Natural killer cell treated with Interleukin-12 subunit alpha and Interleukin-12 subunit beta and Interleukin-15 and Interleukin-18, amount 100 ng/mL, for 72 hours (primary cell): ENCODE measurements around the gene HLCS. TPM values are rescaled to one million over a fixed set of nuclear protein-coding genes. Genes with fewer than 3 reads are reported as not detected.
"Not testable (repeated sequence)": the region's sequence is repeated elsewhere in the genome, so short reads cannot be mapped to it uniquely, and the experiment has no call there.

Source experiments
- ATAC-seq, 2 donors: fragments of 150-1000 bp; cut with Tn5 transposase in 1 of 2; sonication (Bioruptor Pico), chemical (Tn5 transposase) in 1 of 2; 2 replicates each; pipeline ENCODE4 v1.10.0; 2021
- DNase-seq: peaks from one replicate; pipeline ENCODE4 v3.0.0; 2022; ENCODE audit warnings: low spot score
- H3K27ac Mint-ChIP-seq, 2 donors: 1 replicate in 1 of 2; 2 replicates in 1 of 2; pipeline ENCODE4 v1.8.0; 2022; ENCODE audit warnings: mixed read lengths in 2 of 2, mild to moderate bottlenecking in 1 of 2, moderate library complexity in 1 of 2
- H3K27me3 Mint-ChIP-seq, 2 donors: 1 replicate in 1 of 2; 2 replicates in 1 of 2; pipeline ENCODE4 v1.8.0; 2022; ENCODE audit warnings: mixed read lengths in 2 of 2
- H3K36me3 Mint-ChIP-seq: one replicate; pipeline ENCODE4 v1.8.0; 2022; ENCODE audit warnings: mixed read lengths
- H3K4me1 Mint-ChIP-seq, 2 donors: 1 replicate in 1 of 2; 2 replicates in 1 of 2; pipeline ENCODE4 v1.8.0; 2022; ENCODE audit warnings: low read depth in 2 of 2, mixed read lengths in 2 of 2, mild to moderate bottlenecking in 1 of 2
- H3K4me3 Mint-ChIP-seq: one replicate; pipeline ENCODE4 v1.8.0; 2022; ENCODE audit warnings: mixed read lengths
- H3K9me3 Mint-ChIP-seq: 2 replicates; pipeline ENCODE4 v1.8.0; 2022; ENCODE audit warnings: mixed read lengths
- total RNA-seq, 2 donors: library from RNA; stranded (reverse); gene quantifications; one replicate each; pipeline ENCODE4 v1.2.3, GENCODE V29; 2022

The HLCS gene
- total RNA-seq, 2 donors from 2014 or later, result 16.1 to 30.7 TPM

DNA sequence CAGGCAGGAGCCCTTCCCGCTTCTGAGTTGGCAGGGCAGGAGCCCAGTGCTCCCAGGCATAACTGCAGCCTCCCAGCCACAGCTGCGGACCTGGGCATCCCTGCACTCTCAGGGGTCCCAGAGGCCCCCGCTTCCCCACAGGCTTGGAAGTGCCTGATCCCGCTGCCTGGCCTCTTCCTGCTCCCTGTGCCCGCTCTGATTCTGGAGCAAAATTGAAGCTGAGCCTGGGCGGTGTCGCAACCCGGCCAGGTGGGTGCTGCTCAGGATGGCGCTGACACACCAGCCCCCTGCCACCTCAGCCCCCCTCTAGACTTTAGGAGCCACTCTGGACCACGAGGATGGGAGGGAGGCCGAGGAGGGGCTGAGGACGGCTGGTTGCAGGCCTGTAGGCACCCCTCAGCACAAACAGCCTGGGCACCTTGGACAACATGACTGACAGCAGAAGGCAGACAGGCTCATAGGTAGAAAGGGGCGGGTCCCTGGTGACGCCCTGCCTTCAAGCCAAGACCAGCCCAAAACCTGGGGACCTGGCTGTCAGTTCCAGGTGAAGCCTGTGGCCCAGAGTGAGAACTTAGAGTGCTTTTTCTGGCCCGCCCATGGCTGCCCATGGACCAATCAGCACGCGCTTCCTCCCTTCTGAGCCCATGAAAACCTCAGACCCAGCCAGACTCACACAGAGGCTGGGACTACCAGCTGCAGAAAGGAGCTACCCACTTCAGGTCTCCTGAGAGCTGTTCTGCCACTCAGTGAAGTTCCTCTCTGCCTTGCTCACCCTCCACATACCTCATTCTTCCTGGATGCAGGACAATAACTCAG lies 7.2 kb downstream of the HLCS start:
- ATAC-seq, result no peak

DNA sequence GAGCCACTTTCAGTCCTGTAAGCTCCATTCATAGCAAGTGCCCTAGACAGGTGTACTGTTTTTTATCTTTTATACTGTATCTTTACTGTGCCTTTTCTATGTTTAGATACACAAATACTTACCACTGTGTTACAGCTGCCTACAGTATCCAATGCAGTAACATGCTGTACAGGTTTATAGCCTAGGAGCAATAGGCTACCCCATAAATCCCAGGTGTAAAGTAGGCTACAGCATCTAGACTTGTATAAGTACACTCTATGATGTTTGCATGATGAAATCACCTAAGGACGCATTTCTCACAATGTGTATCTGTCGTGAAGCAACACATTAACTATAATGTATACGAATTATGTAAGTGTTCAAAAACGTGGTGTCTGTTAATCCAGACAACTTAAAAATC lies 10.7 kb downstream of the HLCS start:
- Mint-ChIP-seq H3K4me1 (peaks cover 0 to 8% of the 10 kb centered on the region in 2 donors), H3K4me3 (no peak overlapping the region), H3K27me3 (no peaks in the 10 kb centered on the region), H3K27ac (no peak overlapping the region), H3K9me3 (no peaks in the 10 kb centered on the region), H3K36me3 (peaks cover 4% of the 10 kb centered on the region)
- ATAC-seq (no peak), DNase-seq (no peak)

More for the DNA sequence above, 7.2 kb downstream of the HLCS start:
- Mint-ChIP-seq H3K4me1 (peaks cover 0 to 10% of the 10 kb centered on the region in 2 donors), H3K36me3 (peaks cover 7% of the 10 kb centered on the region), H3K4me3 (no peak overlapping the region), H3K9me3 (no peaks in the 10 kb centered on the region), H3K27ac (no peak overlapping the region), H3K27me3 (no peaks in the 10 kb centered on the region)
- no peak for DNase-seq

DNA sequence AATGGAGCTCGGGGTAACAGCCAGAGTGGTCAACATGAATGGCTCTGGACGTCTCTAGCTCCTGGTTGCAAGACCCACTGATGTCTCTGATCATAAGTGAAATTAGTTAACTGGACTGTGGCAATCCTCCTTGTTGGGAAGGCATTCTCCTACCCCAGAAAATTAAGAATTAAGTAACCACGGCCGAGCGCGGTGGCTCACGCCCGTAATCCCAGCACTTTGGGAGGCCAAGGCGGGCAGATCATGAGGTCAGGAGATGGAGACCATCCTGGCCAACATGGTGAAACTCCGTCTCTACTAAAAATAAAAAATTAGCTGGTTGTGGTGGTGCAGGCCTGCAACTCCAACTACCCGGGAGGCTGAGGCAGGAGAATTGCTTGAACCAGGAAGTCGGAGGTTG lies 14.1 kb downstream of the HLCS start:
- H3K4me1 Mint-ChIP-seq, H3K27me3 Mint-ChIP-seq, H3K4me3 Mint-ChIP-seq, H3K27ac Mint-ChIP-seq, H3K9me3 Mint-ChIP-seq, ATAC-seq, H3K36me3 Mint-ChIP-seq, DNase-seq: not testable (repeated sequence)

DNA sequence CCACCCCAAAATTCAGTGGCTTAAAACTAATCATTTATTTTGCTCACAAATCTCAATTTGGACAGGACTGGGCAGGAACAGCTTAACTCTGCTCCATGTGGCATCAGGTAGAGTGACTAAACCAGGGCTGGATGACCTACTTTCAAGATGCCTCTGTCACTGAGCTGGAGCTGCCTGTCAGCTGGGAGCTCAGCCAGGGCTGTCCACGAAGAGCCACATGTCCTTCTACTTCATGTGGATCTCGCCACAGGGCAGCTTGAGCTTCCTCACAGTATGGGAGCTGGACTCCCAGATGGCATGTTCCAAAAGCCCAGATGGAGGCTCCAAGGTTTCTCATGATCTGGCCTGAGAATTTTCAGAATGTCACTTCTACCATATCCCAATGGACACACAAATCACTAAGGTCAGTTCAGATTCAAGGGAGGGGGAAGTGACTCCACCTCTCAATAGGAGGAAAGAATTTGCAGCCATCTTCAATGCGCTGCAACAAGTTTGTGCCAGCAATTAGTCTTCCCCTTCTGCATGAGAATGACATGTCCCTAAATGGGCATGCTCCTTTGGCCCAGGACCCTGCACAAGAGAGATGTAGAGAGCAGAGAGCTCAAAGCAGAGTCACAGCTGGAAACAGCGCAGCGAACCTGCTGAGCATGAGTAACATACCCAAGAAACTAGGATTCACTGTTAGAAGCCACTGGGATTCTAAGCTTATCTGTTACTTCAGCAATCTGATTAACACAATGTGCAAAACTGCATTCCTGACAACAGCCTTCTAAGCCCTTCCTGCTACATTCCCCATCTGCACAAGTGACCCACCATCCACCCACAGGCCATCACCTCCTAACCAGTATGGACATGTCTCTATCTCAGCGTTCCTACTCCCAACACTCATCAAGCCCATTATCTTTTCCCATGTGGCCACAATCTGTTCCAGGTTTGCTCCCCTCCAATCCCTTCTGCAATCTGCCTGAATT lies 17.0 kb downstream of the HLCS start:
- Mint-ChIP-seq H3K36me3 (peaks cover 11% of the 10 kb centered on the region), H3K4me3 (no peak overlapping the region), H3K4me1 (peaks cover 6 to 8% of the 10 kb centered on the region in 2 donors), H3K9me3 (no peaks in the 10 kb centered on the region), H3K27ac (no peak overlapping the region), H3K27me3 (no peaks in the 10 kb centered on the region)
- ATAC-seq (no peak), DNase-seq (no peak)

DNA sequence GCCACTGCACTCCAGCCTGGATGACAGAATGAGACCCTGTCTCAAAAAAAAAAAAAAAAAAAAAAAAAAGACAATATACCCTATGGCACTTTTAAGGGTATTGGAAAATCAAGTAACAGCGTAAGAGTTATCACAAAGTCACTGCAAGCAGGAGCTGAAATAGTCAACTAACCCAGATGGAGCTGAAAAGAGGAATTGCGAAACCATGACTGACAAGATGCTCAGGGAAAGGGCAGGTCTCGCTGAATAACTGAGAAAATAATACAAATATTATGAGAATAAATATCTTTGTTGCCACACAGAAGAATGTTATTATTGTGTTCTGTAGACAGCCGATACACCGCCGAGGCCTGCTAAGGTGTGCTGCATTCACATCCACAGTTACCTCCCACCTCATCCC lies 17.8 kb downstream of the HLCS start:
- no peak overlapping the region for H3K27ac Mint-ChIP-seq
- H3K36me3 Mint-ChIP-seq, result peaks cover 11% of the 10 kb centered on the region
- no peaks in the 10 kb centered on the region for H3K27me3 Mint-ChIP-seq
- H3K4me3 Mint-ChIP-seq, result no peak overlapping the region
- DNase-seq (no peak), ATAC-seq (no peak)
- H3K9me3 Mint-ChIP-seq, result no peaks in the 10 kb centered on the region
- H3K4me1 Mint-ChIP-seq, result peaks cover 6 to 8% of the 10 kb centered on the region in 2 donors

DNA sequence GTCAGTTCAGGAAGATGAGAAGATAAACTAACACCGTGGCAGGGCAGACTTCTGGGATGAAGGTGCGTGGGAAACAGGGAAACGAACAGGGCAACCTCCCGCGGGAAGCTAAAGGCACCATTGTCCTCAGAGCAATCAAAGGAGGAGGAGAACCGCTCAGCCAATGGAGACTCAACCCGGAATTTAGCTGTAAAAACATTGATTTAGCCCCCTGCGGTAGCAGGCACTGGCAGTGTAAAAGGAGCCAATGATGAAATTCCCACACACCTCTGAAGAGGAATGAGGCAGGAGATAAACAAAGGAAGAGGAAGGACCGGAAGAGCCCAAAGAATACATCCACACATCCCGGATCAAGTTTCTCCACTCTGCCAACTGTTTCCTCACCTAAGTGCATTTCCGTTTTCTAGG lies 19.5 kb downstream of the HLCS start:
- Mint-ChIP-seq H3K27me3 (no peaks in the 10 kb centered on the region), H3K27ac (no peak overlapping the region), H3K36me3 (peaks cover 11% of the 10 kb centered on the region), H3K4me3 (no peak overlapping the region), H3K9me3 (no peaks in the 10 kb centered on the region), H3K4me1 (peaks cover 8 to 17% of the 10 kb centered on the region in 2 donors)
- ATAC-seq (no peak), DNase-seq (no peak)

DNA sequence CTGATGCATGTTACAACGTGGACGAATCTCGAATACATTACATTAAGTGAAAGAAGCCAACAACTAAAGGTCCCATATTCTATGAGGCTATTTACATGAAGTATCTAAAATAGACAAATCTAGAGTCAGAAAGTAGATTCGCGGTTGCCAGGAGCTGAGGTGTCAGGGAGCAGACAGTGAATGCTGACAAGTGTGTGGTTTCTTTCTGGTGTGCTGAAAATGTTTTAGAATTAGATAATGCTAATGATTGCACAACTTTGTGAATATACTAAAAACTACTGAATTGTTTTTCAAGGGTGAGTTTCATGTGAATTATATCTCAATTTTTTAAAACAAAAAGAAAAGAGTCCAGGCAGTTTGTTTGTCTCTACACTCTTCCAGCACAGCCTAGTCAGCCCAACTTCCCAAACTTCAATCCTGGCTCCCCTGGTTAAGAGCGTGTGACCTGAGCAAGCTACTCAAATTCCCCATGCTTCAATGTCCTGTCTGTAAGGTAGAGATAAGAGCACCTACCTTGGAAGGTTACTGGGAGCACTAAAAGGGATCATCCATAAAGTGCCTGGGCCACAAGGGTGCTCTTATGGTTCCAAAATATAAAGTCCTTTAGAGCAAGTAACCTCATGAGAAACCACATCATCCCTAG lies 20.9 kb downstream of the HLCS start:
- ATAC-seq, result no peak
- Mint-ChIP-seq H3K36me3 (peaks cover 17% of the 10 kb centered on the region), H3K4me3 (no peak overlapping the region)

DNA sequence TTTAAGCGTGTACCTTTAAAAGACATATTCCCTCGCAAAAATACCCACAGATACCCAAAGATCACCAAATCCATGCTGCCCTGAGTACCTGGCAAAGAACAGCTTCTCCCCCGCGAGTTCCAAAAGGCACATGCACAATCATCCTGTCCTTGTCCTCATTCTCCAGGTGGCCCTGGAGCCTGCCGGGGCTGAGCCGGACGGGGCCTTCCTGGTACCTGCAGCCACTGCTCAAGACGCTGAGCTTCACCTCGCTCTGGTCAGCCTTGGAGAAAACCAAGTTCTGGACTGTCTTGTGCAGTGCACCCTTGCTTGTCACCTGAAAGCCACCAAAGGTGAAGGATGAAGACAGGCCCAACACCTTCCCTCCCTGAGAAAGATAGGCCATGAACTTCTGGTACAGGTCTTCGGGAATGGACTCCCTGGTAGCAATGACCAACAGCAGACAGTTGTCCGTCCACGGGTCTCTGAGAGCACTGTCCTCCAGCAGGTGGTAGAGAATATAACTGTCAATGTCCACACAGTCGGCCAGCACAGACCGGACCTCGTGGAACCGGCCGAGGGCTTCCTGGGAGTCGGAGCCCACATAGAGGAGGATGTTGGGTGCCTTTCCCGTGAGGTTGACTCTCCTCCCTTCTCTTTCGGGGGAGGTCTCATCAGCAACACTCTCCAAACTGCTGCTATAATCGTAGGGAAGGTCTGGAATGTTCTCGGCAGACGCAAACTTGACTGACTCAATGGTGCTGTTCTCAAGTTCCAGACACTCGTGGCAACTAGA lies 29.9 kb downstream of the HLCS start:
- ATAC-seq (no peak), DNase-seq (no peak)
- no peaks in the 10 kb centered on the region for H3K9me3 Mint-ChIP-seq
- no peaks in the 10 kb centered on the region for H3K27me3 Mint-ChIP-seq
- H3K4me1 Mint-ChIP-seq, result peaks cover 0 to 2% of the 10 kb centered on the region in 2 donors
- H3K4me3 Mint-ChIP-seq, result no peak overlapping the region
- no peak overlapping the region for H3K27ac Mint-ChIP-seq
- peaks cover 18% of the 10 kb centered on the region for H3K36me3 Mint-ChIP-seq

More for the DNA sequence above, 20.9 kb downstream of the HLCS start:
- H3K9me3 Mint-ChIP-seq, result no peaks in the 10 kb centered on the region
- H3K4me1 Mint-ChIP-seq, result peaks cover 8 to 20% of the 10 kb centered on the region in 2 donors
- H3K27ac Mint-ChIP-seq, result peak overlapping the region in 1 of 2 donors; percentile 68
- no peaks in the 10 kb centered on the region for H3K27me3 Mint-ChIP-seq
- no peak for DNase-seq

DNA sequence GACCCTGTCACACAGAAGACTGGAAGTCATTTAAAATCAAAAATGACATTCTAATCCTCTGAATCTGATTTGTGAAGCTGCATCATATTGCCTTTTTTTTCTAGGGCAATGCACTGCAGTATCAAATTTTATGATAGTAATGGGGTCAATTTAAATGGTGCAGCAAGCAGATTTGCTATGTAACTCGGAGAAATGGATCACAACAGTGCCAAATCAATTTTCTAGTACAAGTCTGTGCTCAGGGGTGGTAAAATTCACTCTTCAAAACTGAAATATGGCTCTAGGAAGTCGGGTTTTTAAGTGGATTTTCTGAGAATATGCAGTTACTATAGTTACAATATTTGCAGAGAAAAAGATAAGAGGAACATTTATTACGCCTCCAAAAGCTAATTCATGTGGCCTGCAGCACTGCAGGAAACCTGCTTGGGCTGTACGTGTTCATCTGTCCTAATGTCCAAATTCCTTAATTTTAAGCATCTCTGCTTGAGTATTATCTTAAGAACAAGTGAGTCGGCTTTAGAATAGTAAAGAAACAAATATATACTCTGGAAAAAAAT lies 31.5 kb downstream of the HLCS start:
- Mint-ChIP-seq H3K4me1 (no peaks in the 10 kb centered on the region), H3K27ac (no peak overlapping the region), H3K27me3 (no peaks in the 10 kb centered on the region), H3K9me3 (no peaks in the 10 kb centered on the region), H3K36me3 (peaks cover 12% of the 10 kb centered on the region), H3K4me3 (no peak overlapping the region)
- DNase-seq, result no peak
- no peak for ATAC-seq

DNA sequence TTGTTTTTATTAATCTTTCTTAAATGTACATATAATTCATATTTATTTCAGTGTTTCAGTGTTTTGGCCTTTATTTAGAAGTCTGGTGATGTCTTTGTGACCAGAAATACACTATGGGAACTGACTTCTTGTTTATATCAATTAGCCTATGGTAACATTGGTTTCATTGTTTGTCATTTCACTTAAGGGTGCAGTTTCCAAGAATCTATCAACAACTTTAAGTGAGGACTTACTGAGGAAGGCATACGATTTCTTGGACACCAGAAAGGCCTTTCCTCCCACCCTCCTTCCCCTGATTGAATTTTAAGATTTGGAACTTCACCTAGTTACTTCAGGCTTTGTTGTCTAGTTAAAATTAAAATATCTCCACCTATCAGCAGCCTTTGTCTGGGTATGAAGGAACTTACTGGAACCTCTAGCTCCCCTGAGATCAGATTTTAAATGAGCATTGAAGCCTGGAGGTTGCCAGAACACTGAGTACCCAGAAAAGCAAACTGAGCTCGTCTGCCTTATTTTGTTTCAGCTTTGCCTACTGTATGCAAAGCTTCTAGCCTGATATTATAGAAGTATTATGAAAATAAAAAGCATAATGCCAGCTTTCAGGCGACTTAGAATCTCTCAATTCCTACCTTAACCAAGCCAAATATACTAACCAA lies 34.2 kb downstream of the HLCS start:
- Mint-ChIP-seq H3K27ac (no peak overlapping the region), H3K9me3 (no peaks in the 10 kb centered on the region), H3K27me3 (no peaks in the 10 kb centered on the region), H3K4me3 (no peak overlapping the region), H3K4me1 (no peaks in the 10 kb centered on the region), H3K36me3 (peaks cover 12% of the 10 kb centered on the region)
- ATAC-seq, result no peak
- no peak for DNase-seq

DNA sequence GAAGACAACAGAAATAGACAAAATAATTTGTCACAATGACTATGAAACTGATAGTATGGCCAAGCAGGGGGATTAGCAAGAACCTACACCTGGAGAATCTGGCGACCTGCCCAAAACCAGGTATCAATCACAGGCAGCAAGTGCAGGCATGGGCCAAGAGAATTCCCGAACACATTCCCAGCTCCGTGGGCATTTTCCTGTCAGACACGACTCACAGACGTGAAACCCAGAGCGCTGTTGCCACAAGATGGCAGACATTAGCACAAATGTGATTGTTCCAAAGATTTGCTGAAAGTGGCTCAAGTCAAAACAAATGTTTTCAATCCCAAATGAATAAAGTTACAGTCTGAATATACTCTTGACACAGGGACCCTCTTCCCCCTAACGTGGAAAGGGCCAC lies 36.8 kb downstream of the HLCS start:
- Mint-ChIP-seq H3K27me3 (no peaks in the 10 kb centered on the region), H3K4me3 (no peak overlapping the region), H3K9me3 (no peaks in the 10 kb centered on the region), H3K4me1 (no peaks in the 10 kb centered on the region), H3K27ac (no peak overlapping the region), H3K36me3 (peaks cover 4% of the 10 kb centered on the region)
- ATAC-seq (no peak), DNase-seq (no peak)

DNA sequence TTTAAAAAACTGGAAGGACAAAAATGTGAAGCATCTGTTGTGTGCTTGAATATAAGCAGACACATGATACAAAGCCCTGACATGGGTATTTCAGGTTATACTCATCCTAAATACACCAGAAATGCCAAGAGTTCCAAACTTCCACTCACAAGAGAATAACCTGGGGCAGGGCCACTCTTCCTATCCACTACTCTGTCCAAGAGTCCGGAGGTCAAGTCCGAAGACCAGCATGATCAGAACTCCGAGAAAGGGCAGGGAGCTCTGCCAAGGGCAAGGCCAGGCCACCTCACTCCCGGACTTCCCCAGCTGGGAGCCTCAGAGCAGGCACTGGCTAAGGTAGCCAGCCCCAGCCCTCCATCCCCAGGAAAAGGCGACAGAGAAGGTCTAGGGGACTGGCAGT lies 37.5 kb downstream of the HLCS start:
- Mint-ChIP-seq H3K27me3 (no peaks in the 10 kb centered on the region), H3K4me1 (no peaks in the 10 kb centered on the region), H3K27ac (no peak overlapping the region), H3K9me3 (no peaks in the 10 kb centered on the region), H3K4me3 (no peak overlapping the region), H3K36me3 (no peaks in the 10 kb centered on the region)
- ATAC-seq (no peak), DNase-seq (no peak)
